NAMALWA (cell line): ENCODE results near the gene CNNM1.

Experiments
- DNase-seq: peaks from one replicate; pipeline ENCODE4 v3.0.0-alpha.2; 2015; ENCODE audit warnings: low spot score

Gene CNNM1

GRCh38 chr10:99421233-99421739 is 92.1 kb downstream of the CNNM1 start:
- no peak for DNase-seq

GRCh38 chr10:99422529-99423096 is 93.5 kb downstream of the CNNM1 start:
- no peak for DNase-seq

- DNase-seq = no peak
These were observed 95.5 kb downstream of the CNNM1 start for GRCh38 chr10:99424656-99425055.

GRCh38 chr10:99425204-99425603 is 96.0 kb downstream of the CNNM1 start:
- no peak for DNase-seq

DNA sequence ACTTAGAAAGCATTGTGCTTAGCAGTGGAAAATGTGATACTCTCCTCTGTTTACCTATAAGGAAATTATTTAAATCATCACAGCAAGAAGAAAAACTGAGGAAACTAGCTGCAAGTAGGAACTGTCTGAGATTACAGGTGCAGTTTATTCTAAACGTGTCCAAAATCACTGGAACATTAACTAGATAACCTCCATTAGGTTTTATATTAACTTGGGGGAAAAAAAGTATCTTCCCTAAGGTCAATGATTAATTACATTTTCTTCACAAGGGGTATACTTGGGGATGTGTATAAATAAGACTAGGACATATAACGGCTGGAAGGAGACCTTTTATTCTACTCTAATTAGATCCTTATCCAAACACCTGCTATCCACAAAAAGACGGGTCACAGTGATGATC is 97.5 kb downstream of the CNNM1 start:
- DNase-seq = no peak

- no peak for DNase-seq
These were observed 98.5 kb downstream of the CNNM1 start for GRCh38 chr10:99427566-99428190.

GRCh38 chr10:99429517-99430095 is 100.5 kb downstream of the CNNM1 start:
- peak; percentile 29 for DNase-seq

DNA sequence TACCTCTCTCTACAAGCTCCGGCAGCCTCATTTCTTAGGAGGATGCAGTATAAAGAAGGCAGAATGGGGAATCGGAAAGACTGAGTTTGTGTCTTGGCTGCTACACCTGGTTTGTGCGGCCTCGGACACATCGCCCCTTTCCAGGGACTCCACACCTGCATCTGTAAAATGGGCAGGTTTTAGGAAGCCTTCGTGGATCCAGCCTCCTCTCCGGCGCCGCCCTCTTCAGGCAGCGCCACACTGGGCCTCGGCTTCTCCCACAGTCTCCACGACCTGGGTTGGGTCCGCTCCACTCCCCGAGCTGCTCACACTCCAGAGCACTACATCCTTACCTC is 100.9 kb downstream of the CNNM1 start:
- no peak for DNase-seq

- DNase-seq = peak; percentile 99
These were observed 101.5 kb downstream of the CNNM1 start, which contains the start of gene GOT1 for GRCh38 chr10:99430451-99431189. GOT1 (minus strand) TSS chr10:99430624; CDS start chr10:99430565, 59 bp downstream.

DNA sequence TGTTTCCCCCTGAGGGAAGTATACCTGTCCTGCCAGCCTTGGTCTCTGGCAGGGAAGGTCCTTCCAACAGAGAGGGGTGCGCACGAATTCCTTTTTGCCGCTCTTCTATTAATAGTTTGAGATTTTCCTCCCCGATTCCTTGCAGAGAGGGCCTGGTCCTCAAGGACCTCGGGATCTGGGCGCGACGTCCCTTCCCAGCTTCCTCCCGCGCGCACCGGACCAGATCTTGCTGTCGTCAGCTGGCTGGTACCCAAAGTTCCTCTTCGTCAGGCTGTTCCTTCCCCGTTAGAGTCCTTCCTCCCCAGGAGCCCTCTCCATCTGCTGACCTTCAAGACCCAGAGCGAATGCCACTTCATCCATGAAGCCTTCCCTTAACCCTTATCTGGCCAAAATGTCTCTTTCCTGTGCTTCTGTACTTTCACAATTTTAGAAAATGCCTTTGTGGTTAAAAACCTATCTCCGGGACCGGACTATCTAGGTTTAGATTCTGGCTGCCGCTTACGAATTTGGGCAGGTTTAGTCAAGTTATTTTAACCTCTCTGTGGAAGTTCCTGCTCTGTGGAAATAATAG is 102.1 kb downstream of the CNNM1 start:
- DNase-seq = peak; percentile 31

DNA sequence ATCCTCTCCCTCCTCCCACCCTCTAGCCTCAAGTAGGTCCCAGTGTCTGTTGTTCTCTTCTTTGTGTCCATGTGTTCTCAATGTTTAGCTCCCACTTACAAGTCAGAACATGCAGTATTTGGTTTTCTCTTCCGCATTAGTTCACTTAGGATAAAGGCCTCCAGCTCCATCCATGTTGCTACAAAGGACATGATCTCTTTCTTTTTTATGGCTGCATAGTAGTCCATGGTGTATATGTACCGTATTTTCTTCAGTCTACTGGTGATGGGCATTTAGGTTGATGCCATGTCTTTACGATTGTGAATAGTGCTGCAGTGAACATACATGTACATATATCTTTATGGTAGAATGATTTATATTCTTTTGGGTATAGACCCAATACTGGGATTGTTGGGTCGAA is 102.9 kb downstream of the CNNM1 start:
- no peak for DNase-seq

- no peak for DNase-seq
These were observed 103.7 kb downstream of the CNNM1 start for GRCh38 chr10:99432881-99433280.

DNA sequence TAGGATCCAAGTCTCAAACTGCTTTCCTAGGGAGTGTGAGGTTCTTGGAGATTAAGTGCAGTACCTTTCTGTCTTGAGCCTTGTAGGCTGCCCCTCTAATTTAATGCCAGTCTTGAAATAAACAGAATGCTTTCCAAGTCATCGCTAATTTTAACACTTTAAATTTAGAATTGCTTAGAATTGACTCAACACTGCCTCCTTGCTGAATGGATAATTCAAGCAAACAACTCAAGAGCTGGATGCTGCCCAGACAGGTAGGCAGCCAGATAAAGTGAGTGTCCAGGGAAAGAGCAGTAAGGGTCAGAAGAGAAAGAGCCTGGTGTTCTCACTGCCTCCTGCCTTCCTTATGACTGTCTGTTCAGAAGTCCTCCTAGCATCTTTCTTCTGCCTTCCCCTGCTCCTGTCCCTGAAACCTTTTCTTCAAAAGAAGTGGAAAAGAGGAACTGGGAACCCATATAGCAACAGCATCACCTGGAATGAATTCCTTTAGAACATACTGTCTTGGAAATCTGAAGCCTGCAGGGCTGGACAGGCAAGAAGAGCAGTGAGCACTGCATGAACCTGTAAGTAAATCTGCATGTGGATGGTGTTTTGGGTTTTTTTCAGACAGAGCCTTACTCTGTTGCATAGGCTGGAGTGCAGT is 104.3 kb downstream of the CNNM1 start:
- peak; percentile 19 for DNase-seq

DNA sequence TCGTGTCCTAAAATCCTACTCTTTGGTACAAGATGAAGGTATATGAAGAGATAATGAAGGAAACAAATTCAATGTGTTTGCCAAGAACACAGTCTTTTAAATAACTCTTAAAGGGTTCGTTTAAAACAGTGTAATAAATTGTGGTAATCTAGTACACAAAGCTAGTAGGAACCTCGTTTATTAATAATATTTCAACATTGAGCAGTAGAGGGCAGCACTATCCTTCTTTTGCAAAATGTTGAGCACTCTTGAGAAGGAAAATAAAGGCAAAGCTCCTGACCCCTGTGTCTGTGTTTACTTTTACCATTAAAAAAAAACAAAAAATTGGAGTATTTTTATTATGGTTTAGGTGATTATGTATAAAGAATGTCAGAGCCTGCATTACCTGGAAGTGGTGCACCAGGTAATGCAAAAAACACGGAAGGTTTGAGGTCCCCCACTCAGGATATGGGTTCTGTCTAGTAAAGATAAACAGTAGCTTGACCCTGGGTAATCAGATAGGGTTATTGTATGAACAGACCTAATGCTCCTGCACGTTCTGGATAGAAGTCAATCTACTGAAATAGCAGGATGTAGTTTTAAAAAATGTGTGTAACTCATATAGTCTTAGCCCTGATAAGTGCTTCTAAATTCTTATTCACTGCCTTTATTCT is 107.0 kb downstream of the CNNM1 start:
- peak; percentile 84 for DNase-seq

GRCh38 chr10:99438890-99439289 is 109.7 kb downstream of the CNNM1 start:
- DNase-seq = no peak

- no peak for DNase-seq
These were observed 113.2 kb downstream of the CNNM1 start for GRCh38 chr10:99442394-99442793.

DNA sequence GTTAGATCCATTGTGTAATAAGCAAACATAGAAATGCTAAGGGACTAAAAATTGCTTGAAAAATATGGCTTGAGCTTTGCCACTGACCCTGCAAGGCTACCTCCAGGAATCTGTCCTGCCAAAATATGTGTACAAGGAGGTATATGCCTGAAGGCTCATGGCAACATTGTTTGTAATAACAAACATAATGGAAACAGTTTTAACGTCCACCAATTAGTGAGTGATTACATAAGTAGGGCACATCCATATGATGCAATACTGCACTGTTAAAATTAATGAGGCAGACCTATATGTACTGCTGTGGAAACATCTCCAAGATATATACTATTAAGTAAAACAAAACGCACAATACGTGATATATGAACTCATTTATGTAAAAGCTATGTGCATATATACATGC is 114.3 kb downstream of the CNNM1 start:
- no peak for DNase-seq
